Lower leg skin (tissue), 4 donors: ENCODE measurements around the gene PTH2R. TPM values are rescaled to one million over a fixed set of nuclear protein-coding genes. Genes with fewer than 3 reads are reported as not detected.

Experiments
- DNase-seq, 2 donors: peaks; one replicate each; pipeline ENCODE4 v3.0.0-alpha.2; 2019; ENCODE audit warnings: low spot score in 2 of 2
- H3K4me3 ChIP-seq: fragments of 200-600 bp; sonication (generic); 2 replicates; pipeline ENCODE4 v1.5.1; 2017; ENCODE audit warnings: mild to moderate bottlenecking, low read depth; ENCODE audit not compliant: poor library complexity, severe bottlenecking
- CTCF ChIP-seq, 3 donors: fragments of 450-650 bp; IDR thresholded peaks; one replicate each; pipeline ENCODE4 v1.5.1; 2016; ENCODE audit warnings: antibody characterized with exemption in 3 of 3, mild to moderate bottlenecking in 3 of 3, moderate library complexity in 2 of 3
- POLR2A ChIP-seq, 2 donors: fragments of 450-650 bp; IDR thresholded peaks; one replicate each; pipeline ENCODE4 v1.6.1; 2016 to 2017; ENCODE audit warnings: antibody characterized with exemption in 2 of 2, mild to moderate bottlenecking in 1 of 2, moderate library complexity in 1 of 2
- WGBS, 2 donors: methylation state at CpG; one replicate each; pipeline ENCODE4 v1.1.5; 2018; 5-methylcytosine and 5-hydroxymethylcytosine counted together
- intact Hi-C: fragments of 100-400 bp; cut with DNase I; formaldehyde crosslinking; loops from one replicate; pipeline ENCODE4 v1.15.0; 2023; ENCODE audit warnings: low total_unique reads
- total RNA-seq, 4 donors: library from RNA; depleted of rRNA; stranded (reverse); fragments of >200 nt; gene quantifications; one replicate each; pipeline ENCODE4 v1.1.0, GENCODE V29; 2016

Gene PTH2R
- total RNA-seq, 4 donors from 2014 or later = 0.25 to 0.29 TPM; not detected in 2

GRCh38 chr2:208360259-208361076 lies 46.1 kb upstream of the PTH2R start:
- intact Hi-C loops = no loop called here
- no peak for TF ChIP-seq POLR2A (IDR thresholded peaks at IDR 0.05)
- TF ChIP-seq CTCF (IDR thresholded peaks at IDR 0.05) = no peak
- DNase-seq = no peak
- H3K4me3 ChIP-seq = no peak overlapping the region
- 93 to 97% methylated on average over 22 to 38 of the region's 48 CpGs for WGBS, 2 donors

- intact Hi-C loops = no loop called here
- TF ChIP-seq CTCF (IDR thresholded peaks at IDR 0.05) (no peak), POLR2A (IDR thresholded peaks at IDR 0.05) (no peak)
- no peak for DNase-seq
- no peak overlapping the region for H3K4me3 ChIP-seq
- 91 to 96% methylated on average over 6 to 9 of the region's 9 CpGs for WGBS, 2 donors
Observed at GRCh38 chr2:208361077-208361441, 45.5 kb upstream of the PTH2R start.

- TF ChIP-seq POLR2A (IDR thresholded peaks at IDR 0.05) = no peak
- TF ChIP-seq CTCF (IDR thresholded peaks at IDR 0.05) = no peak
- WGBS, 2 donors = 50 to 52% methylated on average over 2 of the region's 2 CpGs
- no peak overlapping the region for H3K4me3 ChIP-seq
- intact Hi-C loops = no loop called here
- DNase-seq = no peak
Observed at GRCh38 chr2:208363485-208363884, 43.1 kb upstream of the PTH2R start.

GRCh38 chr2:208366215-208367127 lies 40.1 kb upstream of the PTH2R start:
- no peak for TF ChIP-seq POLR2A (IDR thresholded peaks at IDR 0.05)
- TF ChIP-seq CTCF (IDR thresholded peaks at IDR 0.05) = no peak
- 82 to 83% methylated on average over 4 of the region's 4 CpGs for WGBS, 2 donors
- intact Hi-C loops = no loop called here
- H3K4me3 ChIP-seq = no peak overlapping the region
- DNase-seq = no peak

- intact Hi-C loops = no loop called here
Observed at GRCh38 chr2:208369091-208369490, 37.5 kb upstream of the PTH2R start.

More at GRCh38 chr2:208369091-208369490, 37.5 kb upstream of the PTH2R start:
- TF ChIP-seq CTCF (IDR thresholded peaks at IDR 0.05) = no peak
- TF ChIP-seq POLR2A (IDR thresholded peaks at IDR 0.05) = no peak
- H3K4me3 ChIP-seq = no peak overlapping the region
- DNase-seq = no peak
- 94 to 100% methylated on average over 2 of the region's 2 CpGs for whole genome bisulfite sequencing, 2 donors
